Sigmoid colon (tissue), 4 donors: ENCODE data around the gene C1QTNF5.

Source experiments
- EP300 ChIP-seq, 4 donors: sonication (generic); formaldehyde crosslinking; IDR thresholded peaks; one replicate each; pipeline ENCODE4 v1.6.1; 2017; ENCODE audit warnings: antibody characterized with exemption in 4 of 4
- POLR2A ChIP-seq, 2 donors: fragments of 450-650 bp; IDR thresholded peaks; one replicate each; pipeline ENCODE4 v1.6.1; 2016; ENCODE audit warnings: antibody characterized with exemption in 2 of 2, mild to moderate bottlenecking in 2 of 2, moderate library complexity in 2 of 2
- TF ChIP-seq, protein P1 (sequence below), 4 experiments: fragments of 450-650 bp in 3 of 4; fragments of 200-600 bp in 1 of 4; IDR thresholded peaks; one replicate each; pipeline ENCODE4 v1.5.1; 2016 to 2019; ENCODE audit warnings: antibody characterized with exemption in 4 of 4, mild to moderate bottlenecking in 3 of 4, moderate library complexity in 2 of 4

DNA sequence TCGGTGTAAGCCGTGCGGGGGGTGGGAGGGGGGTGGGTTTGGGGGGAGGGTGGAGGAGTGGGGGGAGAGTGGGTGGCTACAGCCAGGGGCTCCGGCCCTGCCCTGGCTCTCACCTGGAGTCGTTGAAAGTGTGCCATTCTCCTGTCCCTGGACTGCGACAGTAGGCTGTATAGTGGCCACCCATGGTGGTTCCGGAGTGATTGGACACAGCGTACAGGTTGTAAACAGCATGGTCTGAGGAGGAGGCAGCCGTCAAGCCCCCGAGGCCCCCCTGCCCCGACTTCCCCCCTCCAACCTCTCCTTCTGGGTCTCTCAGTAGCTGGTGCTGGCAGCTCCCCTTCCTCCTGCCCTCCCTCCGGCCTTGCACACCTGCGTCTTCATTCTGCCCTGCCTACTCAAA lies 16.4 kb upstream of the C1QTNF5 start:
- TF ChIP-seq POLR2A (IDR thresholded peaks at IDR 0.05) (no peak), EP300 (IDR thresholded peaks at IDR 0.05) (no peak)
- TF ChIP-seq, protein P1, sequence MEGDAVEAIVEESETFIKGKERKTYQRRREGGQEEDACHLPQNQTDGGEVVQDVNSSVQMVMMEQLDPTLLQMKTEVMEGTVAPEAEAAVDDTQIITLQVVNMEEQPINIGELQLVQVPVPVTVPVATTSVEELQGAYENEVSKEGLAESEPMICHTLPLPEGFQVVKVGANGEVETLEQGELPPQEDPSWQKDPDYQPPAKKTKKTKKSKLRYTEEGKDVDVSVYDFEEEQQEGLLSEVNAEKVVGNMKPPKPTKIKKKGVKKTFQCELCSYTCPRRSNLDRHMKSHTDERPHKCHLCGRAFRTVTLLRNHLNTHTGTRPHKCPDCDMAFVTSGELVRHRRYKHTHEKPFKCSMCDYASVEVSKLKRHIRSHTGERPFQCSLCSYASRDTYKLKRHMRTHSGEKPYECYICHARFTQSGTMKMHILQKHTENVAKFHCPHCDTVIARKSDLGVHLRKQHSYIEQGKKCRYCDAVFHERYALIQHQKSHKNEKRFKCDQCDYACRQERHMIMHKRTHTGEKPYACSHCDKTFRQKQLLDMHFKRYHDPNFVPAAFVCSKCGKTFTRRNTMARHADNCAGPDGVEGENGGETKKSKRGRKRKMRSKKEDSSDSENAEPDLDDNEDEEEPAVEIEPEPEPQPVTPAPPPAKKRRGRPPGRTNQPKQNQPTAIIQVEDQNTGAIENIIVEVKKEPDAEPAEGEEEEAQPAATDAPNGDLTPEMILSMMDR (IDR thresholded peaks at IDR 0.05) = no peak
